HG03025 (cell line): Measurements from ENCODE around the gene SLC3A2.
"Not testable (repeated sequence)": the region's sequence is repeated elsewhere in the genome, so short reads cannot be mapped to it uniquely, and the experiment has no call there.

Experiments
- ATAC-seq: cut with Tn5 transposase; IDR thresholded peaks from one replicate; pipeline ENCODE4 v1.9.1; 2021; ENCODE audit warnings: mild to moderate bottlenecking, moderate library complexity; ENCODE audit not compliant: unreplicated experiment, low FRiP score

SLC3A2 gene

DNA sequence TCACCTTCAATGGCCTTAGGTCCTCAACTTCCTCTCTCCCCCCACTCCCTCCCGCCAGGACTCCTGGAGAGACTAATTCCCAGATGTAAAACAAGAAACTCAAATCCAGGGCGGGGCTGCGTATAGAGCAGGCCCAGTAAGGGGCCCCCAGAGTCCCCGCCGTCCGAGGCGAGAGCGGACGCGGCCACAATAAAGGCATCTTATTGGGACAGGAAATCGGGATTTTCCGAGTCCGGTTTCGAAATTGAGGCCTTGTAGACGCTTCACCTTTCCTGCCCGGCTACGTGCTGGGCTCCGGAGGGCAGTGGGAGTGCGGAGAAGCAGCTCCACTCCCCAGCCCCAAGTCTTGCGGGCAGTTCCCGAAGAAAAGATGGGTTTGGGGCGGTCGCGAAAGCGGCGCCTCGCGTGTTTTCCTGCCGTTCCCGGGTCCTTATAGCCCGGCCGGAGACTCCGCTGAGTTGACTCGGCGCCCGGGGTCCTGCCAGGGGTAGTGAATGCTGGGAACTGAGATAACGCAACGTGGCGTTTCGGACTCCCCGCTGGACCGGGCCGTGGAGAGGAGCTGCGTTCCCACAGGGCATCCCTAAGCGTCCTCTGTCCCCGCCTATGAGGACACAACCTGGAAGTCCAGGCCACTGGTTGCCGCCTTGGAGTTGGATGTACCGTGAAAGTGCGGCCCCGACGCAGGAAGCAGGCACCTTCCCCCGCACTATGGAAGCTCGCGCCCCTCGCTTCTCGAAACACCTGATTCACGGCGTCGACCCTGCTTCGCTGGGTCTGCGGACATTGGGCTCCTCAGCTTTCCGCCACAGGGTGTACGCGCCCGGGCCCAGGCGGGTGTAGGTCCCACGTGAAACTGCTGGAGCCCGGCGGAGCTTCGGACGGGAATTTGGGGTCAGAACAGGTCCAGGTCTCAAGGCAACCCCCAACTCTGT is 45.3 kb downstream of the SLC3A2 start:
- ATAC-seq = no peak

DNA sequence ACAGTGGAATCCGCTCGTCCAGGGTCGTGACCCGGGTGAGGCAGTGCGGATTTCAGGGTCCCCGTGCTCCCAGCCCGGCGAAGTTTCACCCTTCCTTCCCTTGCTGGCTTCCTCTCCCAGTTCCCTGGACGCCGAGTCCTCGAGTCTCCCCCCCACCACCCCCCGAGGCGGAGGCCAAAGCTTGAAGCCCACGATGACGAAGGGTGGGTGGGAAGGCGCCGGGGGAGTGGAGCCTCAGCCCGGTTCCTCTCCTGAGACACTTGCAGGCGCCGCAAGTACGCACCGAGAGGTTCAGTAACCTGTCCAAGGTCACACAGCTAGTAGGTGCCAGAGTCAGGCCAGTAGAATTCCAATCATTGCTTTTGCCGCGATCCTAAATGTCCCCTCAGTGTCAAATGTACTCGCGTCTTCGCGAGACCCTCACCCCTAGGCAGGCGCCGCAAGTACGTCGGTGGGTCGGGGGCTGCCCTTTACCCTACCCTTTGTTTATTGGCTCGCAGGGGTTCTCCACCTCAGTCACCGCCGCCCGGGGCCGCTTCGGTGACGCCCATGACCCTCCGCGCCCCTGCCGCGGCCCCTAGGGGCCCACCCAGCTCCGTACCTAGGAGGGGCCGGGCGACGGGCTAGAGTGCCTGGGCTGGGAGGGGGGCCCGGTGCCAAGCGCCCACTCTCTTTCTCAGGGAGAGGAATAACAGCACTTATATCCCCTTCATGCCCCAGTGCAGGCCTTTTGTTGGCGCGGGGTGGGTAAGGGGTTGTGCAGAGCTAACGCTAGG is 46.2 kb downstream of the SLC3A2 start:
- no peak for ATAC-seq

DNA sequence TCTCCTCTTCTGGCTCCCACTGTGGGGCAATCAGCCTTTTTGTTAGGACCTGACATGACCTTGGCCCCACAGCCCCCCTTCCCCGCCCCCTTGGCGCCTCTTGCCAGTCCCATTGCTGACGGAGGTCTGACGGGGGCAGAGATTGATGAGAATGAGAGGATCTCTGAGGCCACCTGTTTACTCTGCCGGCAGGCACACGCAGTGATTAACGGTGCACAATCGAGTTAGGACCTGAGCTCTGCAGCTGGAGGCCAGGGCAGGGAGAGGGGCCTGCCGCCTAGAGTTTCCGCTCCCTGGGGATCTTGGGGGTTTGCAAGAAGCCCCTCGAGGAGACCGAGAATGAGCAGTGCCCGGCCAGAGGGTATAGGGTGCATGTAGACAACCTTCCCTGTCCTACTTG is 47.3 kb downstream of the SLC3A2 start:
- ATAC-seq = no peak

DNA sequence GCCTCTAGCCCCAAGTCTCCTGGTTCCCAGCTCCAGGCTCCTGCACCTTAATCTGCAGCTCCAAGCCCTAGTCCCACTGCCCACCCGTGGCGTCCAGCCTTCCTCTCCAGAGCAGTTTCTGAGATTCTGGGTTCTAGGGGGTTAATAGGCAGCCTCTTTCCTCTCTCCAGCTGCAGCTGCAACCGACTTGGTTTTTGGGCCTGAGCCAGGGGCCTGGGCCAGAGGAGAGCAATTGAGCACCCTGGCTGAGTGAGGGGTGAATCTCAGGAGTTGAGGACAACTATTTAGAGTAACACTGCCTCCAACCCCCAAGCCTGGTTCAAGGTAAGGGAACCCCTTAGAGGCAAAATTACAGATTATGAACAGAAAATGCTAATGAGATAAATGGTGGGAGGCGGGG is 49.5 kb downstream of the SLC3A2 start:
- ATAC-seq = no peak

DNA sequence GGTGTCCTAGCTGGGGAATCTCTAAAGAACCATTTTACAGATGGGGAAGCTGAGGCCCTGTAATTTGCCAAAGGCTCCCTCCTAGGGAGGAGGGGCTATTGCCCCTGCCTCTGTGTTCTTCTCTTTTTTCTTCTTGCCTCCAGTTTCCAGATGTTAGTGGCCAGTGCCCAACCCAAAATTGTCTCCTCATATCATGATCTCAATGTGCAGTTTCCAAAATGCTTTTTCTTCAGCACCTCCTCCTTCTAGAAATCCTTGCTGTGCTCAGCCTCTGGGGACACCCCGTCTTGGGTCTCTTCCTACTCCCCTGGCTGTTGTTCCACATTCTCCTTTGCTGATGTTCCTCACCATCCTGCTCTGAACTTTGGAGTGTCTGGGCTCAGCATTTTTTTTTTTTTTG is 50.0 kb downstream of the SLC3A2 start:
- no peak for ATAC-seq

DNA sequence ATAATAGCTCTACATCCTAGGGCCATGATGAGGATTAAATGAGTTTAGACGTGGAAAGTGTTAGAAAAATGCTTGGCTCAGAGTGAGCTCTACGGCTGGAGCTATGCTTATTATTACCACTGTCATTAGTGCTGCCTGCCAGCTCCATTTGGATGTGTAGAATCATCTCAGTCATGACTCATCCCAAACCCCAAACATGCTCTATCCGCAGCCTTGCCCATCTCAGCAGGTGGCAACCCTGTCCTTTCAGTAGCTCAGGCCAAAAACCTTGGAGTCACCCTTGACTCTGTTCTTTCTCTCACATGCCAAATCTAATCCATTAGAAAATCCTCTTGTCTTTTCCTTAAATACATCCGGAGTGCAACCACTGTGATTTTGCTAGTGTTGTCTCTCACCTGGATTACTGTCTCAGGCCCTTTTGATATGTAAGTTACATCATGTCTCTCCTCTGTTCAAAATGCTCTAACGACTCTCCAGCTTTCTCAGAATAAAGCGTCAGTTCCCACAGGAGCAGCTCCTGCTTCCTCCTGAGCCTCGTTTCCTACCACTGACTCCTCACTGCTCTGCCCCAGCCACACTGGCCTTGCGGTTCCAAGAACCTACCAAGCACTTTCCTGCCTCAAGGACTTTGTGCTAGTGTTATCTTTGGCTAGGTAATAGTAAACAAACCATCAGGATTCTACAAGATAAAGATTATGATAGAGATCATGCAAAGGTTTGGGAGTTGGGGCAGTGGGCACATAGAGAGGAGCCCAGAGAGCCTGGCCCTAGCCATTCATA is 51.0 kb downstream of the SLC3A2 start:
- ATAC-seq = no peak

DNA sequence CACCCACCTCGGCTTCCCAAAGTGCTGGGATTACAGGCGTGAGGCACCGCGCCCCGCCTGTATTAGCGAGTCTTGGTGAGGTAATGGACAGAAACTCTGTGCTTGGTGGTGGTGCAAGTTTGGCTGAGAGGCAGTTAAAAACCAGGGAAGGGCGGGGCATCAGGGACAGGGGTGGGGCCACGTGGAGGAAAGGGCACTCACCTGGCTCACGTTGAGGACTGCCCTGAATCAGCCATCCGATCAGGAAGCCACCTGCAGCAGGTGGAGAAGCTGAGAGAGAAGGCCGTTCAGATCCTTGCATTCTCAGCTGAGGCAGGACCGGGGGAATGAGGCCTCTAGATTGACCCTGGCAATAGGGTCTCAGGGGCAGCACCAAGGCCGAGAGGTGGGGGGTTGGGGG is 52.6 kb downstream of the SLC3A2 start:
- ATAC-seq = no peak

DNA sequence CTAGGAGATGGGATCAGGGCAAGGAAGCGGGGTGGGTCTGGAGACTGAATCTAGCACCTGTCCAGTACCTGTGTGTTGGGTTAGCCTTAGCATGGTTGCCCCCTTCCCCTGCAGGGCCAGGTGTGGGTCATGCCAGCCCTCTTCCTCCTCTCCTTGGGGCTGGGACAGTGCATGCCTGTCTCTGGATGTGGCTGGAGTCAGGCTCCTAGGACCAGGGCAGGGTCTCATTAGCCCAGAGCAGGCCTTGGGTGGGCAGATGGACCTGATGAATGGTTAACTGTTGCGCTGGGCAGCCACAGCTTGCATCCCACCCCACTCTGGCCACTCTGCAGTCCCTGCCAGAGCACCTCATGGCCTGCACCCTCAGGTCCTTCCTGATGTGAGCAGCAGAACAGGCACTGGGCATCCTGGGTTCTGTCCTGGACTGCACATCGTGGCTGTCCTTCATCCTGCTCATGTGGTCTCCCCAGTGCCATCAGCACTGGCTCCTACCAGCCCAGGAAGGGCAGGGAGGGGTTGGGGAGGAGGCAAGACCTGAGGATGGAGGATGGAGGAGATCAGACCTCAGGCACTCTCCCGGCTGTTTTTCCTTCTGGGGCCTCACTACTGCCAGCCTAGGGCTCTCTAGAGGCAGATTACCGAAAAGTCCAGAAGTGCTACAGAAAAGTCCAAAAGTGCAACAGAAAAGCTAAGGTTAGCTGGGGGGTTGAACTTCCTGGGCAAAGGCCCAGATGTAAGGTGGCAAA is 53.2 kb downstream of the SLC3A2 start:
- ATAC-seq = no peak

DNA sequence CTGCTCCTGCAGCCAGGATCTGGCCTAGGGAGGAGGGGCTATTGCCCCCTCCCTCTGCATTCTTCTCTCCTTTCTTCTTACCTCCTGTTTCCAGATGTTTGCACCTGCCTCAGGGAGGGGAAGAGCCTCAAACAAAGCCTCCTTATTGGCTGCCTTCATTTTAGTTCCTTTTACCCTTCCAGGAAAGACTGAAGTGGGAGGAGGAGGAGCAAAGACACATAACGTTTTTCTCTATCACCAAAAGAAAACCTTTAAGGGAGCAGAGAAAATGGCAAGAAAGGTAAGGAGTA is 53.7 kb downstream of the SLC3A2 start:
- no peak for ATAC-seq

DNA sequence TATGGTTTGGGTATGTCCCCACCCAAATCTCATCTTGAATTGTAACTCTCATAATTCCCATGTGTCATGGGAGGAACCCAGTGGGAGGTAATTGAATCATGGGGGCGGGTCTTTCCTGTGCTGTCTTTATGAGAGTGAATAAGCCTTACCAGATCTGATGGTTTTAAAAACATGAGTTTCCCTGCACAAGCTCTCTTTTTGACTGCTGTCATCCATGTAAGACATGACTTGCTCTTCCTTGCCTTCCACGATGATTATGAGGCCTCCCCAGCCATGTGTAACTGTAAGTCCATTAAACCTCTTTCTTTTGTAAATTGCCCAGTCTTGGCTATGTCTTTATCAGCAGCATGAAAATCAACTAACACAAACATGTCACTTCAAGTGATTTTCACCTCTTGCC is 56.8 kb downstream of the SLC3A2 start:
- not testable (repeated sequence) for ATAC-seq
